AG04450 (cell line): ENCODE measurements around the gene RAB11A. TPM values are rescaled to one million over a fixed set of nuclear protein-coding genes. Genes with fewer than 3 reads are reported as not detected.
A peak's percentile ranks its signal among the peaks of the same experiment; 100 is the strongest.

ENCODE experiments used
- CTCF ChIA-PET: fragments of 300-600, 350-600 bp; formaldehyde crosslinking; extraction: SDS; loops from one replicate; lab custom pipeline; 2022; ENCODE audit warnings: antibody characterized with exemption, inconsistent platforms; lab: Charles Lee
- POLR2A ChIA-PET: fragments of 350-600 bp; formaldehyde crosslinking; extraction: SDS; loops from one replicate; lab custom pipeline; 2021; ENCODE audit warnings: antibody characterized with exemption, inconsistent platforms; lab: Yijun Ruan, JAX
- DNase-seq: peaks from one replicate; pipeline ENCODE4 v3.0.0-alpha.2; 2011; ENCODE audit warnings: low read depth, low spot score
- H3K27ac ChIP-seq: one replicate; pipeline ENCODE4 v1.5.1; 2012; ENCODE audit warnings: low read depth, low read length, control low read depth
- H3K27me3 ChIP-seq: one replicate; pipeline ENCODE4 v1.6.0; 2012; ENCODE audit warnings: low read length; ENCODE audit not compliant: control insufficient read depth, insufficient read depth
- H3K4me3 ChIP-seq: 2 replicates; pipeline ENCODE4 v1.5.1; 2011; ENCODE audit warnings: mild to moderate bottlenecking, low read depth, low read length, control low read depth
- H3K9me3 ChIP-seq: 2 replicates; pipeline ENCODE4 v1.5.1; 2012; ENCODE audit warnings: low read length; ENCODE audit not compliant: control insufficient read depth, insufficient read depth
- polyA plus RNA-seq: library from polyadenylated mRNA; depleted of rRNA; stranded (reverse); fragments of >200 nt; gene quantifications from 2 replicates; pipeline ENCODE4 v1.2.3, GENCODE V29; 2011
- TF ChIP-seq, protein P1 (sequence below): IDR thresholded peaks from 2 replicates; pipeline ENCODE4 v1.5.1; 2011; ENCODE audit warnings: low read depth, low read length, control low read depth, inconsistent platforms

The RAB11A gene
- polyA plus RNA-seq, 1 experiment, result 399 TPM

- no peak for DNase-seq
- ChIA-PET POLR2A (interaction anchor here (0.5 kb wide), 1 partner anchor 43 kb away, joined by 3 read pairs; no protein-coding TSS in a partner anchor), CTCF (interaction anchor here (0.6 to 3.6 kb wide), 28 partner anchors 9 to 228 kb away, joined by 3 to 22 read pairs (median 4); partner anchors contain the start of genes INTS14 and RAB11A)
- no peaks in the 10 kb centered on the region for H3K9me3 ChIP-seq
- H3K27me3 ChIP-seq, result no peaks in the 10 kb centered on the region
- H3K4me3 ChIP-seq, result no peak overlapping the region
- TF ChIP-seq, protein P1, sequence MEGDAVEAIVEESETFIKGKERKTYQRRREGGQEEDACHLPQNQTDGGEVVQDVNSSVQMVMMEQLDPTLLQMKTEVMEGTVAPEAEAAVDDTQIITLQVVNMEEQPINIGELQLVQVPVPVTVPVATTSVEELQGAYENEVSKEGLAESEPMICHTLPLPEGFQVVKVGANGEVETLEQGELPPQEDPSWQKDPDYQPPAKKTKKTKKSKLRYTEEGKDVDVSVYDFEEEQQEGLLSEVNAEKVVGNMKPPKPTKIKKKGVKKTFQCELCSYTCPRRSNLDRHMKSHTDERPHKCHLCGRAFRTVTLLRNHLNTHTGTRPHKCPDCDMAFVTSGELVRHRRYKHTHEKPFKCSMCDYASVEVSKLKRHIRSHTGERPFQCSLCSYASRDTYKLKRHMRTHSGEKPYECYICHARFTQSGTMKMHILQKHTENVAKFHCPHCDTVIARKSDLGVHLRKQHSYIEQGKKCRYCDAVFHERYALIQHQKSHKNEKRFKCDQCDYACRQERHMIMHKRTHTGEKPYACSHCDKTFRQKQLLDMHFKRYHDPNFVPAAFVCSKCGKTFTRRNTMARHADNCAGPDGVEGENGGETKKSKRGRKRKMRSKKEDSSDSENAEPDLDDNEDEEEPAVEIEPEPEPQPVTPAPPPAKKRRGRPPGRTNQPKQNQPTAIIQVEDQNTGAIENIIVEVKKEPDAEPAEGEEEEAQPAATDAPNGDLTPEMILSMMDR, result peak; percentile 84
- H3K27ac ChIP-seq, result no peak overlapping the region
These were observed 45.1 kb upstream of the RAB11A start for GRCh38 chr15:65824031-65824743.

DNA sequence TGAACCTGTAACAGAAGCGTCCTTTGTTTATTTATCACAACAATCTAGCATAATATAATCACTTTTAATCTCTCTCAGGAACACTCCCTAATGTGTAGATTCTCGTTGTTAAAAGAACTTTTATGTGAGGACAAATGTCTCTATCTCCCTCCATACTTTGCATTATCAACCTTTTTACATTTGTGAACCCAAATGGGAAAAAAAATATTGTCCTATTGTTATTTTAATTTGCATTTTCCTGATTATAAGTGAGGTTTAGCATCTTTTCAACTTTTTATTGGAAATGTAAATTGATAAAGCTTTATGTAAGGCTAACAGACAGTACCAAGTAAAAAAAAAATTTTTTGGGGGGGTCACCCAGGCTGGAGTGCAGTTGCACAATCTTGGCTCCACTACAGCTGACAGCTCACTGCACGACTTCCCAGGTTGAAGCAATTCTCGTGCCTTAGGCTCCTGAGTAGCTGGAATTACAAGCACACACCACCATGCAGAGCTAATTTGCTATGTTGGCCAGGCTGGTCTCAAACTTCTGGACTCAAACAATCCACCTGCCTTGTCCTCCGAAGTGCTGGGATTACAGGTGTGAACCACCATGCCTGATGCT lies 44.2 kb upstream of the RAB11A start:
- no peaks in the 10 kb centered on the region for H3K27me3 ChIP-seq
- no peak for DNase-seq
- TF ChIP-seq, protein P1, result no peak
- ChIA-PET POLR2A (interaction anchor here (1.3 kb wide), 1 partner anchor 44 kb away, joined by 3 read pairs; the partner anchor contains the start of gene RAB11A), CTCF (interaction anchor here (1.0 to 3.6 kb wide), 15 partner anchors 8 to 229 kb away, joined by 3 to 22 read pairs (median 6); partner anchors contain the start of gene INTS14)
- H3K9me3 ChIP-seq, result no peaks in the 10 kb centered on the region
- H3K27ac ChIP-seq, result no peak overlapping the region
- H3K4me3 ChIP-seq, result no peak overlapping the region

GRCh38 chr15:65827065-65827464 lies 42.2 kb upstream of the RAB11A start:
- ChIA-PET POLR2A (no interaction called here), CTCF (interaction anchor here (1.0 kb wide), 1 partner anchor 17 kb away, joined by 3 read pairs; no protein-coding TSS in a partner anchor)
- H3K4me3 ChIP-seq, result no peak overlapping the region
- no peaks in the 10 kb centered on the region for H3K9me3 ChIP-seq
- DNase-seq, result no peak
- H3K27me3 ChIP-seq, result no peaks in the 10 kb centered on the region
- no peak overlapping the region for H3K27ac ChIP-seq
- TF ChIP-seq, protein P1, result no peak

GRCh38 chr15:65828585-65828984 lies 40.7 kb upstream of the RAB11A start:
- H3K9me3 ChIP-seq, result no peaks in the 10 kb centered on the region
- ChIA-PET POLR2A (no interaction called here), CTCF (interaction anchor here (1.0 to 1.5 kb wide), 3 partner anchors 9 to 37 kb away, joined by 3 to 5 read pairs (median 3); no protein-coding TSS in a partner anchor)
- H3K4me3 ChIP-seq, result no peak overlapping the region
- TF ChIP-seq, protein P1, result no peak
- no peaks in the 10 kb centered on the region for H3K27me3 ChIP-seq
- DNase-seq, result no peak
- no peak overlapping the region for H3K27ac ChIP-seq
